HCT116 (cell line): ENCODE measurements around the gene UMODL1. TPM values are rescaled to one million over a fixed set of nuclear protein-coding genes. Genes with fewer than 3 reads are reported as not detected.

Source experiments
- ATAC-seq: fragments of 200-7000 bp; cut with Tn5 transposase; 2 replicates; pipeline ENCODE4 v1.9.1; 2020; ENCODE audit warnings: mild to moderate bottlenecking, moderate library complexity
- BruUV-seq: library from RNA; stranded (reverse); fragments of 400-500 nt; replicated peaks from 2 replicates; lab custom pipeline; 2021; lab: Mats Ljungman, UMichigan
- CTCF ChIA-PET: fragments of 300-600 bp; sonication (Branson Sonifier 250); formaldehyde crosslinking; loops from one replicate; lab custom pipeline; 2021; ENCODE audit warnings: antibody characterized with exemption; lab: Charles Lee
- POLR2A ChIA-PET: fragments of 300-600, 350-600 bp; sonication (Branson Sonifier 250); formaldehyde crosslinking; loops from one replicate; lab custom pipeline; 2021; ENCODE audit warnings: antibody characterized with exemption; lab: Charles Lee
- RAD21 ChIA-PET, 2 experiments: fragments of 300-600 bp; sonication (Branson Sonifier 250); formaldehyde crosslinking; loops; one replicate each; lab custom pipeline; 2023; ENCODE audit warnings: low total read pairs in 2 of 2; ENCODE audit not compliant: uncharacterized antibody in 2 of 2, unreplicated experiment in 2 of 2, low non-redundant PET in 1 of 2; lab: Charles Lee
- DNase-seq: peaks from one replicate; pipeline ENCODE4 v3.0.0-alpha.2; 2010; ENCODE audit warnings: low read depth, low spot score
- H2AFZ ChIP-seq: fragments of 200-600 bp; shearing (Covaris generic), sonication (generic); 2 replicates; pipeline ENCODE4 v1.6.1; 2017; ENCODE audit warnings: low read depth, mixed run types, mixed read lengths, antibody characterized with exemption, low read length; ENCODE audit not compliant: poor library complexity, severe bottlenecking
- H3K27ac ChIP-seq: 2 replicates; pipeline ENCODE4 v1.5.1; 2012; ENCODE audit warnings: low read depth, low read length
- H3K27me3 ChIP-seq: fragments of 200-600 bp; sonication (generic); 2 replicates; pipeline ENCODE4 v1.6.1; 2016; ENCODE audit warnings: mixed run types, low read length, mixed read lengths; ENCODE audit not compliant: insufficient read depth
- H3K36me3 ChIP-seq, 2 experiments: fragments of 200-500 bp in 1 of 2; fragments of 200-600 bp in 1 of 2; sonication (Bioruptor generic) in 1 of 2; sonication (generic) in 1 of 2; 2 replicates each; pipeline versions ENCODE4 v1.5.1 to v1.6.1; 2014 to 2016; ENCODE audit warnings: low read length in 2 of 2, inconsistent platforms in 1 of 2, mixed read lengths in 1 of 2, mixed run types in 1 of 2; ENCODE audit not compliant: insufficient read depth in 2 of 2, control insufficient read depth in 1 of 2
- H3K4me1 ChIP-seq, 2 experiments: fragments of 200-600 bp in 1 of 2; sonication (generic) in 1 of 2; 2 replicates each; pipeline versions ENCODE4 v1.5.1 to v1.6.1; 2012 to 2017; ENCODE audit warnings: low read length in 2 of 2, inconsistent platforms in 1 of 2, mild to moderate bottlenecking in 1 of 2, mixed read lengths in 1 of 2, mixed run types in 1 of 2, moderate library complexity in 1 of 2; ENCODE audit not compliant: insufficient read depth in 2 of 2, control insufficient read depth in 1 of 2
- H3K4me2 ChIP-seq: fragments of 200-600 bp; sonication (generic); 2 replicates; pipeline ENCODE4 v1.6.1; 2017; ENCODE audit warnings: mixed run types, low read length, mixed read lengths
- H3K4me3 ChIP-seq, 2 experiments: fragments of 200-600 bp in 1 of 2; sonication (generic) in 1 of 2; replicated peaks in 1 of 2; 2 replicates each; pipeline ENCODE4 v1.5.1; 2011 to 2016; ENCODE audit warnings: low read length in 2 of 2, control low read depth in 1 of 2, low read depth in 1 of 2, mild to moderate bottlenecking in 1 of 2, mixed read lengths in 1 of 2, mixed run types in 1 of 2
- H3K79me2 ChIP-seq: fragments of 200-600 bp; sonication (generic); 2 replicates; pipeline ENCODE4 v1.6.1; 2017; ENCODE audit warnings: mild to moderate bottlenecking, mixed run types, low read length, moderate library complexity, mixed read lengths; ENCODE audit not compliant: insufficient read depth
- H3K9ac ChIP-seq: fragments of 200-600 bp; sonication (generic); 2 replicates; pipeline ENCODE4 v1.6.1; 2016; ENCODE audit warnings: low read length, mixed read lengths
- H3K9me2 ChIP-seq: fragments of 200-600 bp; sonication (generic), shearing (Covaris generic); 2 replicates; pipeline ENCODE4 v1.6.1; 2017; ENCODE audit warnings: mixed run types, mild to moderate bottlenecking, moderate library complexity; ENCODE audit not compliant: insufficient read depth
- H3K9me3 ChIP-seq, 2 experiments: fragments of 200-500 bp in 1 of 2; fragments of 200-600 bp in 1 of 2; sonication (Bioruptor generic) in 1 of 2; sonication (generic) in 1 of 2; 2 replicates each; pipeline ENCODE4 v1.6.1; 2014 to 2017; ENCODE audit warnings: low read length in 2 of 2, mixed read lengths in 2 of 2, inconsistent platforms in 1 of 2, low read depth in 1 of 2, mild to moderate bottlenecking in 1 of 2, mixed run types in 1 of 2, moderate library complexity in 1 of 2; ENCODE audit not compliant: control insufficient read depth in 1 of 2, insufficient read depth in 1 of 2
- H4K20me1 ChIP-seq: fragments of 200-600 bp; sonication (generic), shearing (Covaris generic); 2 replicates; pipeline ENCODE4 v1.6.1; 2017; ENCODE audit warnings: mixed run types, mild to moderate bottlenecking, moderate library complexity; ENCODE audit not compliant: insufficient read depth
- ATF3 ChIP-seq: IDR thresholded peaks from 2 replicates; pipeline ENCODE4 v1.6.1; 2012
- CBX3 ChIP-seq: IDR thresholded peaks from 2 replicates; pipeline ENCODE4 v1.6.1; 2012; ENCODE audit warnings: low read depth
- CTCF ChIP-seq, 3 experiments: fragments of 200-600 bp in 1 of 3; sonication (generic) in 1 of 3; IDR thresholded peaks in 2 of 3; conservative IDR thresholded peaks in 1 of 3; 2 replicates each; pipeline ENCODE4 v1.5.1; 2012 to 2017; ENCODE audit warnings: low read depth in 2 of 3, low read length in 2 of 3, antibody characterized with exemption in 1 of 3, borderline replicate concordance in 1 of 3, control low read depth in 1 of 3, mild to moderate bottlenecking in 1 of 3, mixed read lengths in 1 of 3, mixed run types in 1 of 3, moderate library complexity in 1 of 3; ENCODE audit not compliant: insufficient read depth in 1 of 3
- EGR1 ChIP-seq: IDR thresholded peaks from 2 replicates; pipeline ENCODE4 v1.6.1; 2012; ENCODE audit warnings: low read depth
- EZH2 ChIP-seq: fragments of 200-600 bp; sonication (generic); IDR thresholded peaks from 2 replicates; pipeline ENCODE4 v1.6.1; 2017; ENCODE audit warnings: antibody characterized with exemption, mixed run types
- EZH2phosphoT487 ChIP-seq: fragments of 200-600 bp; IDR thresholded peaks from 2 replicates; pipeline ENCODE4 v1.6.1; 2018; ENCODE audit warnings: antibody characterized with exemption, borderline replicate concordance
- FOSL1 ChIP-seq: IDR thresholded peaks from 2 replicates; pipeline ENCODE4 v1.6.1; 2012; ENCODE audit warnings: low read depth
- JUND ChIP-seq: IDR thresholded peaks from 2 replicates; pipeline ENCODE4 v1.6.1; 2012
- MAX ChIP-seq: IDR thresholded peaks from 2 replicates; pipeline ENCODE4 v1.6.1; 2012
- POLR2A ChIP-seq: IDR thresholded peaks from 2 replicates; pipeline ENCODE4 v1.7.0; 2011; ENCODE audit warnings: borderline replicate concordance; ENCODE audit not compliant: insufficient read depth, insufficient read length; ENCODE audit errors: extremely low read depth
- POLR2AphosphoS5 ChIP-seq: IDR thresholded peaks from 2 replicates; pipeline ENCODE4 v1.6.1; 2011; ENCODE audit warnings: mild to moderate bottlenecking, low read depth, low read length, moderate library complexity
- REST ChIP-seq: IDR thresholded peaks from 2 replicates; pipeline ENCODE4 v1.6.1; 2012; ENCODE audit warnings: low read depth
- SIN3A ChIP-seq: IDR thresholded peaks from 2 replicates; pipeline ENCODE4 v1.6.1; 2012; ENCODE audit warnings: low read depth
- SP1 ChIP-seq: IDR thresholded peaks from 2 replicates; pipeline ENCODE4 v1.6.1; 2012; ENCODE audit warnings: low read depth
- SRF ChIP-seq: IDR thresholded peaks from 2 replicates; pipeline ENCODE4 v1.6.1; 2012; ENCODE audit warnings: low read depth
- ZBTB33 ChIP-seq: IDR thresholded peaks from 2 replicates; pipeline ENCODE4 v1.6.1; 2011; ENCODE audit warnings: mild to moderate bottlenecking, low read length, moderate library complexity; ENCODE audit not compliant: insufficient replicate concordance; ENCODE audit errors: extremely low read depth
- ZFX ChIP-seq: fragments of 450-650 bp; IDR thresholded peaks from 2 replicates; pipeline ENCODE4 v1.6.1; 2017
- ZNF274 ChIP-seq: fragments of 200-500 bp; sonication (Bioruptor generic); IDR thresholded peaks from 2 replicates; pipeline ENCODE4 v1.6.1; 2014; ENCODE audit warnings: mild to moderate bottlenecking, low read depth, low read length, inconsistent platforms
- intact Hi-C: fragments of 100-400 bp; cut with micrococcal nuclease; formaldehyde crosslinking; loops from 2 replicates; pipeline ENCODE4 v1.10.0; 2022
- total RNA-seq: library from RNA; stranded (reverse); gene quantifications from one replicate; pipeline ENCODE4 v1.2.1, GENCODE V29; 2021; ENCODE audit not compliant: unreplicated experiment

UMODL1 gene
- total RNA-seq, 1 experiment from 2014 or later = not detected

- Histone ChIP-seq H3K27me3 (peaks cover 2% of the 10 kb centered on the region; the same call in 1 of the 2 replicates), H3K4me2 (no peak overlapping the region), H3K4me3 (no peak overlapping the region), H3K79me2 (no peaks in the 10 kb centered on the region), H3K36me3 (no peaks in the 10 kb centered on the region), H3K9me2 (no peaks in the 10 kb centered on the region), H3K4me1 (no peaks in the 10 kb centered on the region; a peak in 1 of 4 replicates), H3K9ac (no peak overlapping the region), H3K9me3 (no peaks in the 10 kb centered on the region), H3K27ac (no peak overlapping the region), H4K20me1 (no peaks in the 10 kb centered on the region), H2AFZ (no peak overlapping the region)
- RAD21 ChIA-PET = no interaction called here
- ATAC-seq = no peak
- POLR2A ChIA-PET = no interaction called here
- no TSS peak for BruUV-seq
- no peak for DNase-seq
- intact Hi-C loops = no loop called here
- no peak for TF ChIP-seq CBX3
- no peak for TF ChIP-seq POLR2AphosphoS5
- TF ChIP-seq REST = no peak
- no peak for TF ChIP-seq ATF3
- no peak for TF ChIP-seq EZH2phosphoT487
- no peak for TF ChIP-seq MAX
- no peak for TF ChIP-seq EZH2
- TF ChIP-seq FOSL1 = no peak
- TF ChIP-seq POLR2A = no peak
- TF ChIP-seq JUND = no peak
- no peak for TF ChIP-seq SP1
- TF ChIP-seq CTCF (IDR thresholded peaks at IDR 0.05 in 2 of 3, conservative IDR thresholded peaks at IDR 0.05 in 1 of 3; ENCODE audit: borderline replicate concordance in 1 of 3, insufficient read depth in 1 of 3, low read depth in 2 of 3, low read length in 2 of 3) = no peak
- no peak for TF ChIP-seq SIN3A
- TF ChIP-seq EGR1 = no peak
- TF ChIP-seq ZFX = no peak
- no peak for TF ChIP-seq ZBTB33
- no peak for TF ChIP-seq ZNF274
- no peak for TF ChIP-seq SRF
- CTCF ChIA-PET = no interaction called here
Measured at GRCh38 chr21:42056468-42056867, 14.6 kb upstream of the UMODL1 start.
